NCI-H748 (cell line): Measurements from ENCODE around the gene LAPTM5.

Experiments used
- DNase-seq: peaks from one replicate; lab custom pipeline; 2025; ENCODE audit not compliant: unreplicated experiment; lab: John Stamatoyannopoulos, UW

The LAPTM5 gene

DNA sequence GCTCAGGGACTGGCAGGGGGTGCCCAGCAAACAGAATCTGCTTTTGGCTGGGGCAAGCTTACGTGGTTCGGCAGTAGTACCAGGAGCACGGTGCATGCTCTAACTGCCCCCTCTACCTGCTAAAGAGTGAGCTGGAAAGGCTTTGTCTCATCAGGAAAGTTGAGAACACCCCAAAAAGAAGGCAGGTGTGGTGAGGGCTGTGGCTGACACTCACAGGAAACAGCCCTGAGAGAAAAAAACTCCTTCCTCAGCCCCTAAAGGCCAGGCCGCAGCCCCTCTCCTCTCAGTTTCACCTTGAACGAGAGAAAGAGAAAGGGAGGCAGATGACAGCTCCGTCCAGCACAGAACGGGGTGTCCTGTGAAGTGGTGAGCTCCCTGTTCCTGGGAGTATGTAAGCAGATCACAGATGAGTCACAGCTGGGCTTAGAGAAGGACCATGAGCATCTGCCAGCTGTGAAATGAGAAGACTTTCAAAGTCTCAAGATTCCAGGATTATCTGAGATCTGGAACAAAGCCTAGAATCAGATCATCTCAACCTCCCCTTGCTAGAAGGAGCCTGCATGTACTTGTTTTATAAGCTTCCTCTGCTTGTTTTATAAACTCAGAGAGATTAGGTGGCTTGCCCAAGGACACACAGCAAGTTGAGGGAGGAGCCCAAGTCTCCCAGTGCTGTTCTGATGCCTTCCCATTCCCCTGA, 13.4 kb downstream of the LAPTM5 start:
- DNase-seq: no peak

DNA sequence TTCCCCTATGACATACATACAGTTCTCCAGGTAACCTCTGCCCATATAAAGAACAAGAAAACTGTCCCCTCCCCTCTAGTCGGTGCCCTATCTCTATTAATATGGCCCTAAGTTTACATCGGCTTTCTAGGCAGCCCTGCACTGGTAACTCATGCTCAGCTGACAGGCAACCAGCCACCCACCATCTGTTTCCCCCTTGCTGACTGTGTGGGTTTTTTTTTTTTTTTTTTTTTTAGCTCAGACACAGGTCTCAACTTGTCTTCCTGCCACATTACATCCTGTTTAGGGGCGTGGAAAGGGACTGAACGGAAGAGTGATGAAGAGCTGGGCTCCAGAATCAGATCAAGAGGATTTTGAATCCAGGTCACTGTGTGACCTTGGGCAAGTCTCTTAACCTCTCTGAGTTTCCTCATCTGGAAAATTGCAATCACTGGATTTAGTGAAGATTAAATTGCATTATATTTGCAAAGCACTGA, 14.0 kb downstream of the LAPTM5 start:
- DNase-seq: peak; percentile 28

DNA sequence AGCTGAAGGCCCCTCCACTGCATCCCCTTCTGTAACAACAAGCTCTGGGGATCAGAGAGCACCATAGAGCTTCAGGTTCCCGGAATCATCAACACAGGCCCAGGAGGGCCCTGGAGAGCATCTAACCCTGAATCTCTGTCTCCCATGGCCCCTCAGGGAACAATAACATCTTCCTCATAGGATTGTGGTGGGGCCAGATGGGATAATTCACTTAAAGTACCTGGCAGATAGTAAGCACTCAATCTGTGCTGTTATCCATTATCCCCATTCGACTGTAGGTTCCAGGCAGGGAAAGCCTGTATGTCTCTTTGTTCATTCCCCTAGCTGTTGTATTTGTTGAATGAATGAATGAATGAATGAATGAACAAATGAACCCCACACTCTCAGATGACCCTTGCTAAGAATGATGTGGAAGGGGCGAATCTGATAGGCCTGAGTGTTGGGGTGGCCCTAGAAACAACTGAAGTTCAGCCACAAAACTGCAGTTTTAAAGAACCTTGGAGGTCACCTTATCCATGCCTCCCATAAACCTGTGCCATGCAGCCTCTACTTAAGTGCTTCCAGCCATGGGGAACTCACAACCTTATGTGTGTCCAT, 14.5 kb downstream of the LAPTM5 start:
- DNase-seq: no peak

DNA sequence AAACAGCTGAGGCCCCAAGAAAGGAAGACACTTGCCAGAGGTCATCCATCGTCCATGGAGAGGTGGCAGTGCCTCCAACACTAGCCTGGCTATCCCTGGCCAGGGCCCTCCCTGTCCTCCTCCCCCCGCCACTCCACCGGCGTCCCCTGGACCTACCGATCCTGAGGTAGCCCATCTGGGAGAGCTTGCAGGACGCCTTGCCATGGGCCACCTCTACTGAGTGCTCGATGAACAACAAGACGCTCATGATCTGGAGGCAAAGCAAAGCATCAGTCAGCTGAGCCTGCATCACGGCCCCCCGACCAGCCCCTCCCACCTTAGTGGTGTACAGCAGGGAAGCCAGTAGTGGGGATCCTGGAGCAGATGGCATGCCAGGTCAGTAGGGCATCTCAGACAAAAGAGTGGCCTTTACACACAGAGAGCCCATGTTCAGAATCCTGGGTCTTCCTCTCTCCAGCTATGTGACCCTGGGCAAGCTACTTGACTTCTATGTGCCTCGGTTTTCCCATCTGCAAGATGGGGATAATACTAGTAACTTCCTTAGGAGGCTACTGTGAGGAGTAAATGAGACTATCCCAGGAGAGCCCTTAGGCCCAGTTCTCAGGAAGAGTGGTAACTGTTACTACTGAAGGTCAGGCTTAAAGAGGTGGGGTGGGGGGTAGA, 15.1 kb downstream of the LAPTM5 start:
- DNase-seq: no peak

DNA sequence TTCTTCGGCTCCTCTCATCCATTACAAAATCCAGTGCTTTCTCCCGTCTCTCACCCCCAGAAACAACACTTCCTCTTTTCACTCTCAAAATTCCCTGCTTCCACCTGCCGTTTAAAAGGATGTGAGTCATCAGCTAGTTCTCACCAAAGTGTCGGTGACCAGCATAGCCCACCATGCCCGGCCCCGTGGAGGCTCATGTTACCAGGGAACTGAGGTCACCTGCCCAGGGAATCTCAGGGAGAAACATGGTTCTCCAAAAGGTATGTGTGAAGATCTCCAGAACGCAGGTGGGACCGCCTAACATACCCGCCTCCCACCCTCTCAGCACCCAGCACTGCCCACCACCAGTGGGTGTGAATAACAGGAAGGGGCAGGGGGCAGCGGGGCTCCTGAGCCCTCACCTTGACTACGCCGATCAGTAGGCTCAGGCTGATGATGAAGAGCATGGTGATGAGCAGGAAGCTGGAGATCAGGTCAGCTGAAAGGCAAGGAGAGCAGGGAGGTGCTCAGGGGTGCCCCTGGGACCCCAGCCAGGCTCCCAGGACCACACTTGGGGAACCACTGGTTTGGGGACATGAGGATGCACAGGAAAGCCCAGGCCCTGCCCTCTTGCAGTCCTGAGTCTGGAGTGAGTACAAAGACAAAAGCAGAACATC, 16.2 kb downstream of the LAPTM5 start:
- DNase-seq: no peak

DNA sequence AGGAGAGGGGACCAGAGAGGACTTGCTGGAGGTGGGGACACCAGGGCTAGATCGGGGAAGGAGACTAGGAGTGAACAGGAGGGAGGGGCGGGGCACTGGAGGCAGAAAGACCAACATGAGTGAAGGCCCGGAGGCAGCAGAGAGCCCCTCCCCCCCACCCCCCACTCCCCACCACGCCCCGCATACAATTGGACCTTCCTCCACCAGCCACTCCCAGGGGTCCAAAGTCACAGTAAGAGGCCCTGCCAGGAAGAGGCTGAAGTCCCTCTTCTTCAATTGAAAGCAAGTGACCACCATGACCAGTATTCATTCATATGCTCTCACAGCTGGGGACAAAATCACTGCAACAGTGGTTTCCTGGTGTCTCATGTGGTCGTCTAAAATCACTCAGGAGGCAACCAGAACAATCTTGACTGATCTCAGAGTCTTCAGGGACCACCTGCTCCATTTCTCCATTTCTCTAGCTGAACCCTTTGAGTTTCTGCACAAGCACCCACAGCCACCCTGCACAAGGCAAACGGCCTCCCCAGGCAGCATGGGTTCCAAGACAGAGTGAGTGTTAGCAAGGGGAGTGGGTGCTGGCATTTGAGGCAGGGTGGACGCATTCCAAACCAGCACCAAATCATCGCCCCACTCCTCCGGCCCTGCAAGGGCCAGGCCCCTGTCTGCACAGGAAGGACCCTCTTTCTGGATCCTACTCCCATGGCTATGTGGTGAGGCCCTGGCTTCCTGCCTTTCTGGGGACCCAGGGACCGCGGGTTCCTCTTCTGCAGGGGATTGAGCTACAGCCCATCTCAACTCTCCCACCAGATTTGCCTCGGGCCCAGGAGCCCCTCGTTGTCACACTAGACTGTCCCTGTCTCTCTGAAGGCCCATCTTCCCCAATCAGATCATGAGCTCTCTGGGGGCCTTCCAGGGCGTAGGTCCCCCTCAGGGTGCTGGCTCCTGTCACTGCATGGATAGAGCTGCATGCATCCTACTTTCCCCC, 17.0 kb downstream of the LAPTM5 start:
- DNase-seq: no peak

DNA sequence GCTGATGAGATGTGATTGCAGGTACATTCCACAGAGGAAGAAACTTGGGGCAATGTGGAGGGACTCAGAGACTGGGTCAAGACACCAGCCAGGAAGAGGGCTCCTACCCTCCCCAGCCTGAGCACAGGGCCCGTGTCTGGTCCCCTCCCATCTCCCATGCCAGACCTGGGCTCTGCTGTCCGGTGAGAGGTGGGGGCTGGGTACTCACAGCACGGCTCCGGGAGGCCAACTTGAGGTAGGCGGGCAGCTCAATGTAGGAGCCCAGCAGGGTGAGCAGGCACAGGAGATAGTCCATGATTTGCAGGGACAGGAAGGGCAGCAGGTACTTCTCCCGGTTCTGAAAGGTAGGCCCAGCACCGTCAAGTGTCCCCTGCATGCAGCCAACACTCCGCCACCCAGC, 18.0 kb downstream of the LAPTM5 start:
- no peak for DNase-seq

DNA sequence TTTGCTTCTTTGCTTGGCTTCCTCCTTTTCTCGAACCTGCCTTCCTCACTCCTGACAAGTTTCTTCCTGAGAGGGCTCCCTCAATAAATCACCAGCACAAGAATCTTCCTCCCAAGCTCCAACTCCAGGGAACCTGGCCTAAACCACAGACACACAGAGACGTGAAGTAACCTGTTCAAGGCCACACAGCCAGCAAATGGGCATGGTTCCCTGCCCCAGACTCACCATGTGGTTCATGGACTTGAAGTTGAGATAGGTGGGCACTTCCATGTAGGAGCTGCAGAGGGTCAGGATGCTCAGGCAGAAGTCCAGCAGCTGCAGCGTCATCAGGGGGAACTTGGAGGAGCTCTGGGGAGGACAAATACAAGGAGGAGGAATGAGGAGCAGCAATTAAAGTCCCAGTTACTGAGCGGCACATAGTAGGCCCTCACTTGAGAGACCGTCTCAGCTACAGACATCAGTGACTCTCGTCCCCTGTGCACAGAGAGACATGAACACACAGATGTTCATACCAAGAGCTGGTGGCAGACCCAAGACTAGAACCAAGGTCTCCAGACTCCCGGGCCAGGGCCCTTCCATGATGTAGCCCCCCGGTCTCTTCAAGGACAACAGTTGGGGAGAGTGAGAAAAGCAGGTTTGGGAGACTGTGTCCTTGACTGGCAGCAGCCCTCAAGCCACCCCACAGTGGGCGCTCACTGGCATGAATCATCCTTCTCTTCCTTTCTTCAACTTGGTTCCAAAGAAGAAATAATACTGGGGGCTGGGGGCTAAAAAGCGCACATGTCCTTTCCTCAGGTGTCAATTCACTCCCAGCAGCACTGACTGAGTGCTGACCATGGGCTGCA, 18.6 kb downstream of the LAPTM5 start:
- DNase-seq: no peak

DNA sequence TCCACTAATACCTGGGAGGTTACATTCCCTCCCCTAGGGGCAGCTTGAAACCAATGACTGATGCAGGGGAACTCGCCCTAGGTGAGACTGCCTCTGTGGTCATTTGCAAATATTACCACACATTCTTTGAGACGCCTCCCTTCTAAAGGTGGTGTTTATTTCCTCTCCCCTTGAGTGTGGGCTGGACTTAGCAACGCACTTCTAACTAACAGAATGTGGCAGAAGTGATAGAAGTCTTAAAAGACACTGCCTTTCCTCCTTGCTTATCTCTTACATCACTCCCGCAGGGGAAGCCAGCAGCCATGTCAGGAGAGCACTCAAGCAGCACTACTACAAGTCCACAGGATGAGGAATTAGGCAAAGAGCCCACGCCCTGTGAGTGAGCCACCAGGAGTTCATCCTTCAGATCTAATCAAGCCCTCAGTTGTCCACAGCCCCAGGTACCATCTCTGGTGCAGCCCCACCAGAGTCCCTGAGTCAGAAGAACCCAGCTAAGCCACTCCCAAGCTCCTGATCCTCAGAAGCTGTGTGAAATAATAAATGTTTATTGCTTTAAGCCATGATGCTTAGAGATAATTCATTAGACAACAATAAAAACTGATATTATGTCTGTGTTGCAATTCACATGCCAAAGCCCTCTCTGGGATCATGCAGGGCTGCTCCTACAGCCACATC, 19.4 kb downstream of the LAPTM5 start:
- no peak for DNase-seq

DNA sequence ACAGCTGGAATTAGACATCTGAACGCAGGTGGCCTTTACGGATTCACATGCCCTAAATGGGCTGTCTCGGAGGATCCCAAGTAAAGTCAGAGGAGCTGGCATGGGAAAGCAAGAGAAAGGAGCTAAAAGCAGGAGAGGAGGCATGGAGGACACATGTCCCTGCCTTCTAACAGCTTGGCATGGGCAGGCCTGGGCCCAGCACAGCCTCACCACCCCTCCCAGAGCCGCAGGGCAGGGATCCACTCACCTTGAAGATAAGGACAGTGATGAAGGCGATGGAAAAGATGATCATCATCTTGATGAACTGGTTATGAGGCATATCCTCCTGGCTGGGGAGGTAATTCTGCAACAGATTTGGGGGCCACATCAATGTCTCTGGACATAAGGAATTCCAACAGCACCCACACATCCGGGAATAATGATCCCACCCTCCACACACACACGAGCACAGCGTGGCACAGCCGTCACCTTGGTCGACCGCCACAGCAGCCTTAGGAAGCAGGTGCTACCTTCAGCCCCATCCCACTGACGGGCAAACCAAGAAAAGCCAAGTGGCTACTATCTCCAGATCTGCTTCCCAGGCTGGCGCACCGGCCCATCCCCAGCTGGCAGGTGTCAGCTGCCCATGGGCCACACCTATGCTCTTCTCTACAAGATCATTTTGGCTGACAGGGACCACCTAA, 20.1 kb downstream of the LAPTM5 start:
- no peak for DNase-seq

DNA sequence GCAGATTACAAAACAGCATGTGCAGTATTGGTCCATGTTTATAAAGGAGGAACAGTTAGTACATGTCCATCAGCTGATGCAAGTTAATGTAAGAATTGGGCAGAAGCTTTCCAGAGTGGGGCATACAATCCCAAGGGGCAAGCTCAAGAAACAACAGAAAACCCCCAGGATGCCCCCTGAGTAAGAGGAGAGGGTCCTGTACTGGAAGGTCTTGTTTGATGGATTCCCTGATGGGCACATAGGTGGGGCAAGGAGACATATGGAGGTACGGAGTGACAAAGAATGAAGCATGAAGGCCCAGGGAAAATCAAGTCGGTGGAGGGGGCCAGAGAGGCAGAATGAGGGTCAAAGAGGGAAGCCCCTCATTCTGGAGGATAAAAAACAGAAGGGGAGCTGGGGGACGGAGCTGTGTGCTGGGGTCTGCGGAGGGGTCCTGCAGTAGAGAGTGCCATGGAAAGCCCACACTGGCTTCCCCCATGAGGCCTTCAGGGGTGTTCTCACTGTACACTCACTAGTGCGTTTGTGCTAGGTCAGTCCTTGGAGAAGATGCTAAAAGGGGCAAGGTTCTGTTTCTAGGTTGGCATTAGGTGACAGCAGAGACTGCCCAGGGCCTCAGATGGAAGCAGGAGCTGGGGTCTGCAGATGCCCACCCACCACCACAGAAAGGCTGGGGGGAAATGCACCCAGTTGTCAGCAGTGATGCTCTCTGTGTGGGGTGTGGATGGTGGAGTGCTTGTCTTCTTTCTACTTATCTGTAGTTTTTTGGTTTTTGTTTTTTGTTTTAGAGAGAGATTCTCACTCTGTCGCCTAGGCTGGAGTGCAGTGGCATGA, 21.7 kb downstream of the LAPTM5 start:
- DNase-seq: no peak

DNA sequence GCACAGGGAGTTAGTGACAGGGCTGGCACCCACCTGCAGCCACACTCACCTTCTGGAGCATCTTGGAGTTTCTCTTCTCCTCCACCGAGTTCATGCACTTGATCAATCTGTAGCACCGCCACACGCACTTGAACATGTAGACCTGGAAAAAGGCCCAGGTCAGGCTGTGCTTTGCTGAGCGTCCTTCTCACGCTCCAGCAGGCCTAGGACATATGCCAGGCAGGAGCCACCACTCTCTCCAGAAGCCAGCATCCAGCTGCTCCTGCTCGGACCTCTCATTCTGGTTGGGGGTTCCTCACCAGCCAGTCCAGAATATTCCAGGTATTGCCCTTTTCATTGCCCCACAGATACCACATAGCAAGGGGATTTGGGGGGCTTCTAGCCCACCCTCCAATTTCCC, 22.4 kb downstream of the LAPTM5 start:
- no peak for DNase-seq

DNA sequence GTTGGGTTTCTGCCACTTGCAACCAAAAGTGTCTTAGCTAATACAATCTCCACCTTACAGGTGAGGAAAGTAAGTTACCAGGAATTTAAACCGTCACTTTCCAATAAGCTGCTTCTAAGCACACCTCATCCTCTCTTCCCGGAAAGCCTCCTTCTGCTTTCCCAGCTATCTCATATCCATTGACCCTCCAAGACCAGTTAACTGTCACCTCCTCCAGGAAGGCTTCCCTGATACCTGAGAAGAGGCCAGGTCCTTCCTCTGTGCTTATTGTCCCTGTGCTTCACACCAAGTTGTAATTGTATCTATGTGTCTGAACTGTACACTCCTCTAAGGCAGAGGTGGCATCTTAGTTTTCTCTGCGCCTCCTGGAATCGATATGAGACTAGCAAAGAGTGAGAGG, 23.0 kb downstream of the LAPTM5 start:
- DNase-seq: no peak

DNA sequence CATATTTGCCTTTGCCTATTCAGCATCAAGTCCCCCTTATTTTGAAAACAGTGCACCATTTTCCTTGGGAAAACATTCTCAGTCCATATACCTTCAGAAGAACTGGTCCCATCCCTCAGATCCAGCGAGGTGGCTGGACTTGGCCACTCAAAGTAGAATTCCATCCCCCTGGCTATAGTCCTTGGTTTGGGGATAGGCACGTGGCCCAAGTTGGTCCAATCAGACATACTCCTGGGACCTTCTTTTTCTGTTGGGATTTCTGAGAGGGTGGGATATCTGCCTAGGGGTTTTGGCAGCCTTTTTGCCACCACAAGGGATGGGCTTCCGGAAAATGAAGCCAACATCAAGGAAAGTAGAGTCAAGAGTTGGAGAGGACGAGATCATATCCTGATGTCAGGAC, 23.5 kb downstream of the LAPTM5 start:
- DNase-seq: no peak

DNA sequence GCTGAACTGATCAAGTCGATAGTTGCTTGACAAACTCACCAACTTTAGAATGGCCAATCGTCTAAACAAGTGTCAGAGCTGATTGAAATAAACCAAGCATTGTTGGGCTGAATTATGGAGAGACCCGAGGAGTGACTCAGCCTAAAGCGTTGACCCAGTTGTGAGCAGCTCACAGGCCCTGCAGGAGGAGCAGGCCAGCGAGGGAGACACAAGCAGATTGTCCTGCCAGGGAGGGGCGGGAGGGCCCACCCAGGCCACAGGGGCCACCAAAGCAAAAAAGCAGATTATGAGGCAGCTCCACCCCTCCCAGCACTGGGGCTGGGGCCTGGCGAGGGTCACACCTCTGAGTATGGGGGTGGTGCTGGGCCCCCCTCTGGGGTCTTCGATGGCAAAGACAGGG, 24.1 kb downstream of the LAPTM5 start:
- DNase-seq: no peak

DNA sequence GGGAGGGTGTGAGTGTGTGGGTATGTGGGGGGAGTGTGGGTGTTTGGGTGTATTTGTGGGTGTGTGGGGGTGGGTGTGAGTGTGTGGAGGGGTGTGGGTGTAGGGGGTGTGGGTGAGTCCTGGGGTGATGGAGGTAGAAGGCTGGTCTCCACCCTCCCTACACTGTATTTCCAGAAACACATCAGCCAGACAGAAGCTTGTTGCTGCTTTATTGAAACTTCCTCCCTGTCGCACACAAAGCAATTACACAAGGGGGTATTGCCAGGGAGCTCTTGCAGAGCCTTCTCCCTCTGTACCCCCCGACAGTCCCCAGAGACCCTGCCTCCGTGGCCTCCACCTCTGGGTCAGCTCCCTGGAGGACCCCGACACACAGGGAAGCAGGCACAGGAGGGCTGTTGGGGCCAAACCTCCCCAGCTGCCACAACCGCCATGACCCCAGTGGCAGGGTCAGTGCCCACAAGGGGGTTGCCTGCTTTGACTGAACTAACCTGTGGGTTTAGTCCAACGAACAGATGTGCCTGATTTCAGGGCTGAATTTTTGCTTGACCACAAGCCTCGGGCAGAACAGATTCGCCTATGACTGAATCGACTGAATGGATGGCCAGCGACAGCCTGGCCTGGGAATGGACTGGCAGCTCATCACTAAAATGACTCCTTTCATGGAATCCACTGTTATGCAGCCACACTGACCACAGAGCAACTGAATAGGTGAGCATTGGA, 25.1 kb downstream of the LAPTM5 start:
- no peak for DNase-seq

DNA sequence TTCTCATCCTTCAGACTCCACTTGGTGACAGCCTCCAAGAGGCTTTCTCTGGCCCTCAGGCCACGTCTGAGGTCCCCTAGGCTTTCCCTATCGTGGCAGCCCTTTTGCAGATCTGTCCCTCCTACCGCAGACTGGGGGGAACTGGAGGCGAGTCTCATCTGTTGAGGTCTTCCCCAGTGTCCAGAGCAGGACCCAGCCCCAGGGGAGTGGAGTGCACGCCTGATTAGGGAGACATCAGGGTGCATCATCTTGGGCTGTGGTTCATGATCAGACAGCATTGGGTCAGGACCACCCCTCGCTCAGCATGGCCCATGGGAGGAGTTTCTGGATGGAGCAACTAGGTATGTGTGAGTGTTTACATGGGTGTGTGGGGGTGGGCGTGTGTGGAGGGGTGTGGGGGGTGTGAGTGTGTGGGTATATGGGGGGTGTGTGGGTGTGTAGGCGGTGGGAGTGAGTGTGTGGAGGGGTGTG, 25.7 kb downstream of the LAPTM5 start:
- DNase-seq: no peak
